ENCODE measurements around the gene RNU1-1.
"Not testable (repeated sequence)": the region's sequence is repeated elsewhere in the genome, so short reads cannot be mapped to it uniquely, and the experiment has no call there.

The RNU1-1 gene

DNA sequence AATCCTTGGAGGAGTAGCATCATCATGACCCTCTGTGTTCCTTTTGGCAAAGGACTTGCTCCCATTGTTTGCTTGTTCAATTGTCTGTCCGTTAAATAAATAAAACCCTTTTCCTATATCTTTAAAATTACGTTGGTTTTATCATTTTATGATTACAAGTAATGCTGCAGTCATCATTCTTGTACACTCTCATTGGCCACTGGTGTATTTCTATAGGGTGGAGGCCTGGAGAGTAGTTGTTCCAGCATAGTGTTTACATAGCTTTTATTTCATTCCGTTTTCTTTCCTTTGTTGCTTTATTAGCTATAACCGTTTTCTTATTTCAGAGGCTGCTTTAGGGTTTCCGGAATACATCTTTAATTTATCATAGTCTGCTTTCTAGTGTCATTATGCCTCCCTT, 7.6 kb upstream of the RNU1-1 start:
- not testable (repeated sequence) for DNase-seq (ENCODE audit: low read depth, low spot score)

- DNase-seq (ENCODE audit: low read depth, low spot score) = no peak
These were observed 7.2 kb upstream of the RNU1-1 start for GRCh38 chr1:16521288-16521583.

- DNase-seq (ENCODE audit: low read depth, low spot score) = not testable (repeated sequence)
These were observed 6.6 kb upstream of the RNU1-1 start for GRCh38 chr1:16520435-16521287.

DNA sequence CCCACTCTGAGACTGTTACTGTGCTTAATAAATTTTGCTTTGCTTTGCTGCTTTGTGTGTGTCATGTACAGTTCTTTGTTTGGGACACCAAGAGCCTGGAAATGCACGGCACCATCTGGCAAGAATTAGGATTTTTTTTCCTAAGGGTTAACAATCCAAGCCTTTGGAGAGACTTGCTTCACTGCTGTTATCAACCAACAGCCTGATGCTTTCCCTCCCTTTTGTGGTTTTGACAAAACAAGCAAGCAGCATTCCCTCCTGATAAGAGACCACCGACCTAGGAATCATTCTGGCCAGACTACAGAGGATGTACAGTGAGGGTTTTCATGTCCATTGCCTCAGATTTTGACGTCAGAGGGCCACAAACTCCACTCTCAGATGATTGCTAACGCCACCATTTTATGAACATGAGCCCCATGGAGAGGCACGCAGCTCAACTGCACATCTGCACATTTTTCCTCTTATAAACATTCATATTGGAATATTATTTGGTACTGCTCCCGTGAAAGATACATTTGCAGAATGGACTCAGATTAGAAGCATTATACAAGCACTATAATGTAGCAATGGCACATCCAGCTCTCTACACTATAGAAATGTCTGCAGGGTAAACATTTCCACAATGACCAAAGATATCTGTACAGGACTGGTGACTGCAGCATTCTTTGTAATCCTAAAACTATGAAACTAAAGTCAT, 5.3 kb upstream of the RNU1-1 start:
- DNase-seq (ENCODE audit: low read depth, low spot score) = not testable (repeated sequence)

- DNase-seq (ENCODE audit: low read depth, low spot score) = not testable (repeated sequence)
These were observed 4.8 kb upstream of the RNU1-1 start for GRCh38 chr1:16518913-16519254.

DNA sequence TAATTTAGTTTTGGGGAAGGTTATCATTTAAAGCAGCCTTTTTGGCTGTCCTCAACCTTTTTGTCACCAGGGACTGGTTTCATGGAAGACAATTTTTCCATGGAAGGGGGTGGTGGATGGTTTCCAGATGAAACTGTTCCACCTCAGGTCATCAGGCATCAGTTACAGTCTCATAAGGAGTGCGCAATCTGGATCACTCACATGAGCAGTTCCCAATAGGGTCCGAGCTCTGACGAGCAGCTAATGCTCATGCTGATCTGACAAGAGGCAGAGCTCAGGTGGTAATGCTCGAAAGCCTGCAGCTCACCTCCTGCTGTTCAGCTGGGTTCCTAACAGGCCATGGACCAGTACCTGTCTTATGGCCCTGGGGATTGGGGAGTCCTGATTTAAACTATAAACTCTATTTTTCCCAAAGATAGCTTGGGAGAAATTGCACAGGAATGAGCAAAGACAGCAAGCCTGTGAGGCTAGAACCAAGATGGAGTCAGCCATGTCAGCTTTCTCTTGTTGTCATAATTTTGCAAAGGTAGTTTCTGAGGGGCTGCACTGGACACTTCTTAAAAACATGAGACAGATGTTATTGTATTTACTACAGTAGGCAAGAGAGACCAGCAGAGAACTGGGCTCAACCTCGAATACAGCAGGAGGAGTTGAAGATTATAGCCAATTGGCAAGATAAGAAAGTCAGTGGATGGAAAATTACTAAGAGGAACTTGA, 2.8 kb upstream of the RNU1-1 start:
- DNase-seq (ENCODE audit: low read depth, low spot score) = not testable (repeated sequence)

- DNase-seq (ENCODE audit: low read depth, low spot score) = peak; percentile 51
These were observed 526 bp downstream of the RNU1-1 start for GRCh38 chr1:16513412-16514106.

DNA sequence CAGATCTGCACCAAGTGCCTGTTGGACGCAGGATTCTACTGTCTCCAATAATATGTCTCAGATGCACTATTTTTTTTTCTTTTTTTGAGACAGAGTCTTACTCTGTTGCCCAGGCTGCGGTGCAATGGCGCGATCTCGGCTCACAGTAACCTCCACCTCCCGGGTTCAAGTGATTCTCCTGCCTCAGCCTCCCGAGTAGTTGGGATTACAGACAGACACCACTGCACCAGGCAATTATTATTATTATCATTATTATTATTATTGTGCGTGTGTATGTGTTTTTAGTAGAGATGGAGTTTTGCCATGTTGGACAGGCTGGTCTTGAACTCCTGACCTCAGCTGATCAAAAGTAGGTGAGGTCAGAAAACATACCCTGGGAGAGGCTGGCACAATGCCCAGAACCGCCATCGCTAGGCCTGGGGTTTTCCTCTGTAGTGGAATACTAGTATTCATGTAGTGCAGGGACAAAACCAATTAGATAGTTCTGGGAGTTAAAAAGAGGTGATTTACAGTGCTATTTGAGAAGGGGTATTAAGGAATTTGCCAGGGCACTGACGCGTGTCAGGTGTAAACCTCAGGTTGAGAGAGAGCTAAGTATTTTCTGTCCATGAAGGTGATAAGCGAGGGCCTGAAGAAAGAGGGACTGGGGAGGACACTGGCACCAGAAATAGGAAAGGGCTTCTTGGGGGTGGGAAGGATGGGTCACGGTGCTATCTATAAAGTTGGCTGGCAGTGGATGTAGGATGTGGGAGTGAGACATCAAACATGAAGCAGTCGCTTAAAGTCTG, 1.3 kb downstream of the RNU1-1 start:
- DNase-seq (ENCODE audit: low read depth, low spot score) = not testable (repeated sequence)

GRCh38 chr1:16511926-16512325, 2.2 kb downstream of the RNU1-1 start:
- not testable (repeated sequence) for DNase-seq (ENCODE audit: low read depth, low spot score)

GRCh38 chr1:16508861-16509445, 5.1 kb downstream of the RNU1-1 start:
- not testable (repeated sequence) for DNase-seq (ENCODE audit: low read depth, low spot score)

GRCh38 chr1:16506364-16507136, 7.5 kb downstream of the RNU1-1 start:
- not testable (repeated sequence) for DNase-seq (ENCODE audit: low read depth, low spot score)

GRCh38 chr1:16505870-16506269, 8.2 kb downstream of the RNU1-1 start:
- not testable (repeated sequence) for DNase-seq (ENCODE audit: low read depth, low spot score)

DNA sequence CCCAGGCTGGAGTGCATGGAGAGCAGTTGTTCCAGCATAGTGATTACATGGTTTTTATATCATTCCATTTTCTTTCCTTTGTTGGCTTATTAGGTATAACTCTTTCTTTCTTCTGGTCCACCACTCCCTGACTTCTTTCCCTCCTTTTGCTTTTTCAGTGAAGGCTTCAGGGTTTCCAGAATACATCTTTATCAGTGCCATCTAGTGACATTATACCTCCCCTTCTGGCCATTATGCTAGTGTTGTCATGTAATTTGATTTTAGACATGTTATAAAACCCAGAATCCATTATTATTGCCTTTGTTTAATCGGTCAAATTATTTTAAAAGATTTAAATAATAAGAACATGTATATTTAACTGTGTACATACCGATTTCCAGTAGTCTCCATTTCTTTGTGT, 10.6 kb downstream of the RNU1-1 start:
- DNase-seq (ENCODE audit: low read depth, low spot score) = no peak

- not testable (repeated sequence) for DNase-seq (ENCODE audit: low read depth, low spot score)
These were observed 12.6 kb downstream of the RNU1-1 start for GRCh38 chr1:16501446-16501845.

GRCh38 chr1:16500975-16501374, 13.1 kb downstream of the RNU1-1 start:
- DNase-seq (ENCODE audit: low read depth, low spot score) = not testable (repeated sequence)

DNA sequence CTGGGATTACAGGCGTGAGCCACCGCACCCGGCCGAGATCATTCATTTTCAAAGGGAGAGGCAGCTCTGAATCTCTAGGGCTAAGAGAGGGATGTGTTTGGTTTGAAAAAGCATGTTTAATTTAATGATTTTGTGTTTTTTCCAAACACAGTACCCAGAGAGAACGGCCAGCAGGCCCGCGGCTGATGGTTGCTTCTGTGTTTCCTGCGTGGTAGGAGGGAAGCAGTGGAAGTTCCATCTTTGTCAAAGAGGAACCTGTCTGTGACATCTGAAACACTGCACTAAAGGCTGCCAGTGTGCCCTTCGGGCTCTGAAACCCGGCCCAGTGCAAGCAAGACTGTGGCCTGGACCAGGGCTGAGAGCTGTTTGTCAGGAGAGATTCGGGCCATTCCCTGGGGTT, 13.6 kb downstream of the RNU1-1 start:
- DNase-seq (ENCODE audit: low read depth, low spot score) = not testable (repeated sequence)

DNA sequence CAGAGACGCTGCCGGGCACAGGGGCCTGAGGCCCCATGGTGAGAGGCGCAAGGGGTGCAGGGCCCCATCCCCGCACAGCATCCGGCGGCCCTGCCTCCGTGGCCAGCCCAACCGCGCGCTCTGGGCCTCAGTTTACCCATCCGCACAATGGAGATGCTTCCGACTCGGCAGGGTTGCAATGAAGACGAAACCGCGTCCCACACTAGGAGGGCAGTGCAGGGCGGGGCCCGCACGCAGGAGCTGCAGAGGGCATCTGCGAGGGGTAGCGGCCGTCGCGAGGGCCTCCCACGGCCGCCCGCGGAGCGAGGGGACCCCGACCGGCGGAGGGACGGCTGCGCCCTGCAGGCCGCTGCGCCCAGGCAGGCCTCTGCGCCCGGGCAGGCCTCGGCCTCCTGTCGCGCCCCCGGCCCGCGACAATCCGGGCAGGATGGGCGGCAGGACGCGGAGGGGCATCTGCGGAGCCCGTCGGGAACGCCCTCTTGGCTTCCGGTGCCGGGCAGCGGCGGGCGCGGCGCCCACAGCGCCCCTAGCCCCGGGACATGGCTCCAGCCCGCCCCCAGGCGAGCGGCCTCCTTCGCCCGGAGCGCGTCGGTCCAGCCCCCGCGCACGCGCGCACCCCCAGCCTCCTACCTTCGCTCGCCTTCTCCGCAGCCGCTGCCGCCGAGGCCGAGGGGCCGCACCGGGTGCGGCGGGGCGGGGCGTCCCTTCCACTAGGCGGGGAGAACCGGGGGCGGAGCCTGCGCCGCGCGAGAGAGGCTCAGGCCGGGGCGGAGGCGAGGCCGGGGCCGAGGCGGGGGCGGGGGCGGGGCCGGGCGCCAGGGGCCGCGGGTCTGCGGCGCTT, 15.3 kb downstream of the RNU1-1 start:
- peak; percentile 62 for DNase-seq (ENCODE audit: low read depth, low spot score)

DNA sequence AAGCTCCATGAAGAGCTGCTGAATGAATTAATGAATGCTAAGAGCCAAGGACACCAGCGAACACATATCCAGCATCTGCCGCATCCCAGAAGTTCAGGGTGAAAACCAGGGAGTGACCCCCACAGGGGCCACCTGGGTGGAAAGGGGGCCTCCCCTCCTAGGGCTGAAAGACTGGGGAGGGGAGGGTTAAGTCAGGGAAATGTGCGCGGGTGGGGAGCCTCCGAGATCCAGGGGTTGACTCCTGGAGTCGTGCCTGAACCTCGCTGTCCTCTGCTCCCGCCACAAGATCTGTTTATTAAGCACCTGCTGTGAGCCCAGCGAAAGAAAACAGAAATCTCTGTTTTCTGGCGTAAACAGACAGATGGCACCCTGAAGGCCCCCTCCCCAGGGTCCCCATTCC, 16.0 kb downstream of the RNU1-1 start:
- DNase-seq (ENCODE audit: low read depth, low spot score) = not testable (repeated sequence)

DNA sequence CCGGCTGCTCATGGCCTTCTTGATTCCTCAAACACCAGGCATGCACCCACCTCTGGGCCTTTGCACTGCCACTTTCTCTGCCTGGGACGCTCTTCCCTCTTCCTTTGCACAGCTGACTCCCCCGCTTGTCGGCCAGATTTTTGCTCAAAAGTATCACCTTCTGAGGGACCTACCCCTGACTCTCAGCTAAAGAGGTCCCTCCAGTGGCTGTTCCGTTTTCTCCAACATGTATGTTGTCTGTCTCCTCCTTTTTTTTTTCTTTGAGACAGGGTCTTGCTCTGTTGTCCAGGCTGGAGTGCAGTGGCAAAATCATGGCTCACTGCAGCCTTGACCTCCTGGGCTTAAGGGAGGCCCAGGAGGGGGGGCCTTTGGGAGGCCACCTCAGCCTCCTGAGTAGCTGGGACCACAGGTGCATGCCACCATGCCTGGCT, 16.6 kb downstream of the RNU1-1 start:
- DNase-seq (ENCODE audit: low read depth, low spot score) = not testable (repeated sequence)
